AG20443 (cell line): Measurements from ENCODE around the gene GAL3ST2.
"Not testable (repeated sequence)": the region's sequence is repeated elsewhere in the genome, so short reads cannot be mapped to it uniquely, and the experiment has no call there.

Experiments used
- DNase-seq: peaks from one replicate; pipeline ENCODE4 v3.0.0; 2012; ENCODE audit warnings: low spot score, mixed read lengths

GAL3ST2 gene

DNA sequence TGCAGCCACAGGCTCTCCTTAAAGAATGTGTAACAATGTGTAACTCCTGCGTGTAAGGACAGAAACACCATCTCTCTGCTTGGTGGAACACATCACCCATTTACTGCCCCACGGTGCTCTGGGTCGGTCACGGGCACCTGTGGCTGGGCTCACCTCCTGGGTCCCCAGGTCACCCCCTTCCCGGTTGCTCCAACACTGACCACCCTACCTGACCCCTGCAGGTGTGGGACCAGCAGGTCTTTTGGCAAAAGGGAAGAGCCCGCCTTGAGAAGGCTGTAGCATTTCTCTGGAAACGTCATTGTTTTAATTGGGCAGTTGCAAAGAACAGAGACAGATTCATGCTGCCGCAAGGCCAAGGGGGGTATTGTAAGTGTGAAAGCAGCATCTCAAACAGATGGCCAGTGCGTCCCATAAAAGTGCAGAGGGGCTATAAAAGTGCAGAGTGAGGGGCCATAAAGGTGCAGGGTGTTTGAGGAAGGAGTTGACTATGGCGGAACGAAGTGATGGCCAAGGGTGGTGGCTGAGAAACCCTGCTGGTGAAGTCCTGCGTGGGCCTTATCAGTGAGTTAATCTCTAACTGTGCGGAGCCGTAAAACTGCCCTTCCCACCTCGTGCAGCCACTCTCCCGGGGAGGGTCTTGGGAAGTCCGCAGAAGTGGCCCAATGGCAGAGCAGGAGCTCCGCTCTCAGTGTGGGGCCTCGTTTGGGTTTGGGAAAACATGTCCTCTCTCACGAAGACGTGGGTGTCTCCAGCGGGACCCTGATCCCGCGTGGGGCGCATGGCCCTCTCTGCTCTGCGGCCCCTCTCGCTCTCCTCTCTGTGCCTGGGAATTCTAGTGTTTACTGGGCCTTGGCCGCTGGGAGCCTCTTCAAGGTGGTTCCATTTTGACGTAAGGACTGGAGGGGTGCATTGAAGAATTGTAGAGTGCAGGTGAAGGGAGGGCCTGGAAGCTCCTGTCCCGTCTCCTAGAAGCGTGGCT, 18.7 kb downstream of the GAL3ST2 start:
- DNase-seq: no peak

DNA sequence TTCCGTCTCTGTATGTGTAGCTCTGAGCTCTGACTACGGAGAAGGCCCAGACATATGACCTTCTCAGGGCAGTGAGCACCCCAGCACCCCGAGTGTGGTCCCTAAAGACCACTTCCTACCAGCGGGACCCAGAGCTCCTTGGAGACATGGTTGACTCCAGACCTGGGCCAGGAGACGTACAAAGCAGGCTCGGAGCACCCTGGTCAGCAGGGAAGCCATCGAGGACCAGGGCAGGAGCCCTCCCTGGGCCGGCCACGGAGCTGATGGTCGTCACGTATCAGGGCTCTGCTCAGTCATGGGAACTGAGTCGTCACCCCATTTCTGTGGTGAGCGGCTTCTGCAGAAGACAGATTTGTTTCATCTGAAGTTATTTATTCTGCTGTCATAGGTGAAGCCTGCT, 19.6 kb downstream of the GAL3ST2 start:
- DNase-seq: no peak

DNA sequence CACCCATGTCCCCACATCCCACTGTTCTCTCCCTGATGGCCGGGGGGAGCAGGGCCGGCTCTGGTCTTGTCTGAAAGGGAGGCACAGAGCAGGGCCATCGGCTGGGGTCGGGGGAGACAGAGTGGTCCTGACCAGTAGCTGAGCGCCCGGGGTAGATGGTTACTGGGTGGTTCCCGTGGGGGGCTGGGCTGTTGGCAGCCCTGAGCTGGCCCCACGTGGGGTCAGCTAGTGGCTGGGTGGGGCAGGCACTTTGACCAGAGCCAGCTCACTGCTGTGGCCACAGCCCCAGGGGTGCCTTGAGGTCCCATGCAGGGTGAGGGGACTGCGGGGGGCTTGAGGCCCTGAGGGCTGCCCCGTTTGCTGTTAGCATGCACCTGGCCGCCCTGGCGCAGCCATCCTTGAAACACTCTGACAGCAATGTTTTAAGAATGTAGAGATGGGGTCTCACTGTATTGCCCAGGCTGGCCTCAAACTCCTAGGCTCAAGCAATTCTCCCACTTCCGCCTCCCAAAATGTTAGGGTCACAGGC, 20.1 kb downstream of the GAL3ST2 start:
- DNase-seq: no peak

DNA sequence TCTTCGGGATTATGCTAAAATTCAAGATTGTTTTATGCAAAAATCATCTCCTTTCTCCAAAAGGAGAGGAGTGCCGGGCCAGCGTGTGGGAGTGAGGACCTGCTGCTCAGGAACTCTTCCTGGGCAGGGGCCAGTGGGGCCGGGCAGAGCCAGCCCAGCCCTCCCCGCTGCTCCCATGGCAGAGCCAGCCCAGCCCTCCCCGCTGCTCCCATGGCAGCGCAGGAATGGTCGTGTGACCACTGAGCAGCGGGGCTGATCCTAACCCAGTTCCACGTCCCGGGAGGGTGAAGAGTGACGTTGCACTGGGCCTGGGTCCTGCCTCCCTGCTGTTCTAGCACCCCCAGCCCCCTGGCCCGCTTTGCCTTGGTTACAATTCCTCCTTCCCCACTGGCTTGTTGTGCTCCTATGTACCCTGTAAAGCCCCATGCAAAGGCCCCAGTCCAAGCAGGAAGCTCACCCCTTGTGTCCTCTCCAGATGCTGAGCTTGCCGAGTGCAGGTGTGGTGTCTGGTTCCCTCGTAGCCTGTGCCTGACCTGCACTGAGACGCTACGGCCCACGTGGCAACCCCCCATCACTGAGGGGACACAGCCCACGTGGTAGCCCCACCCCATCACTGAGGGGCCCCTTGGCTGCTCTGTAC, 20.9 kb downstream of the GAL3ST2 start:
- DNase-seq: no peak

DNA sequence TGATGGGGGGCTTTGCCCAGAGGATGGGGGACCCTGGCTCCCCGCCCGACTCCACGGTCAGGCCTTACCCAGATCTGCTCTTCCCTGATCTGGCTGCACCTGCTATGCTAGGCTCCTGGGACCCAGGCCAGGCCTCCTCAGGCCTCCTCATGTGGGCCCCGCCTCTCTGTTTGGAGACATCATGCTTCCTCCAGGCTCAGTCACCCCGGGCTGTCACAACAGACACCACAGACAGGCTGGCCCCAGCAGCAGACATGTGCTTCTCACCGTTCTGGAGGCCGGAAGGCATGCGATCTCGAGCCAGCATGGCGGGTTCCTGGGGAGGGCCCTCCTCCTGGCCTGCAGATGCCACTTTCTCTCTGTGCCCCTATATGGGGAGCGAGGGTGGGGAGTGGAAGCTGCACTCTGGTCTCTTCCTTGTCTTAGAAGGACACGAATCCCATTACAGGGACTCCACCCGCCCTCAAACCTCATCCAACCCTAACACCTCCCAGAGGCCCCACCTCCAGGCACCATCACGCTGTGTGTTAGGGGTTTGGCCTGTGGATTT, 21.5 kb downstream of the GAL3ST2 start:
- DNase-seq: no peak

DNA sequence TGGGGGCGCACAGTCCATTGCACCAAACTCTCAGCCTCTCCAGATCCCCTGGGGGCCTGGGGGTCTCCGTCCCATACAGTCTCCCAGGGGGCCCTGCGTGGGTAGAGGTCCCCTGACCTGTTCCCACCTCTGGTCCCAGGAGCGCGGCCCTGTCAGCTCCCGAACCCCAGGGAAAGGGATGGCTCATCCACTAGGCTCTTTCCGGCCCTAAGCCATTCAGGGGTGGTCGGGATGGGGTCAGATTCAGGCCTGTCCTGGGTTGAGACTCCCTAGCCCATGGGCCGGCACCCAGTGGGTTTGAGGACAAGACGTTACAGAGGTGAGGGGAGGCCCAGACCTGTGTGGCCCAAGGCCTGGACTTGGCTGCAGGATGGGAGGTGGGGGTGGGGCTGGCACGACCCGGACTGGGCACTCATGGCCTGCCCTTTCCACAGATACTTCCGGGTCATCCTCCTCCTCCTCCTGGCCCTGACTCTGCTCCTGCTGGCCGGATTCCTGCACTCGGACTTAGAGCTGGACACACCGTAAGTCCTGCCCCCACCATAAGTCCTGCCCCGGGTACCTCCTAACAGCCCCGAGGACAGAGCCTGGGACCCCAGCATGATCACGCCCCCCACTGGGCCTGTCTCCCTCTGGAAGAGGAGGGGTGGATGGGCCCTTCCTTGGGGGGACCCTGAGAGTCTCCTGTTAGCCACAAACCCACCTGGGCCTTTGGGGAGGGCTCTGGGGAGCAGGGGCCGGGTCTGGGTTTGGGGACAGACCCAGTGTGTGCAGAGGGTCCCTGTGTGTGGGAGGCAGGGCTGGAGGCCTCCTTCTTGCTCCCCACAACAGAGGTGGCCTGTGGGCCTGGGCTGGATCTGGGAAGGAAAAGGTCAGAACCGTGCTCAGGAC, 22.3 kb downstream of the GAL3ST2 start:
- no peak for DNase-seq

DNA sequence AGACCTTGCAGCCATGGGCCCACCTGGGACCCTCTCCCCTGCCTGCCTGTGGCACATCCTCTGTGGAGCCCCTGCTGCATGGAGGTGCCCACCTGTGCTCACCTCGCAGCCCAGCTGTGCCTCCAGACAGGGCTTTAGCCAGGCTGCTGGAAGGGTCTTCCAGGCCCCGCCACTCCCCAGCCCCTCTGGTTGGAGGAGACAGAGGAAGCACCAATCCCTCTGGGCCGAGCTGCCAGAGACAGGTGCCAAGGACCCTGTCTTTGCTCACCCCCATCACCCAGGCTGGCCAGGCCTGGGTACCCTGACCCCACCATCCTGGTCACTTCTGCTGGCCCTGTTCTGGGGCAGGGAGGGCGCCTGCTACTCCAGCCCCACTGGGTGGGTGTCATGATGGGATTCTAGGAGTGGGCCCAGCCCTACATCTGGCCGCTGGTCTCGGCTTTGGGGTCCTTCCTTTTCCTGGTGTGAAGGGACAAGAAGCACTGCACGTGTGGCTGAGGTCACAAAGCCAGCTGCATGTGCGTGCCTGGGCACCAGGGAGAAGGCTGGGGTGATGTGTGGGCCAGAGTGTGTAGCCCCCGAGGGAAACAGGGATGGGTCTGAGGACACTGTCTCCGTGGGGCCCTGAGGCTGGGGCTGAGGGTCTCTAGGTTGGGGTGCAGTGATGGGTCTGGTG, 23.0 kb downstream of the GAL3ST2 start:
- no peak for DNase-seq

DNA sequence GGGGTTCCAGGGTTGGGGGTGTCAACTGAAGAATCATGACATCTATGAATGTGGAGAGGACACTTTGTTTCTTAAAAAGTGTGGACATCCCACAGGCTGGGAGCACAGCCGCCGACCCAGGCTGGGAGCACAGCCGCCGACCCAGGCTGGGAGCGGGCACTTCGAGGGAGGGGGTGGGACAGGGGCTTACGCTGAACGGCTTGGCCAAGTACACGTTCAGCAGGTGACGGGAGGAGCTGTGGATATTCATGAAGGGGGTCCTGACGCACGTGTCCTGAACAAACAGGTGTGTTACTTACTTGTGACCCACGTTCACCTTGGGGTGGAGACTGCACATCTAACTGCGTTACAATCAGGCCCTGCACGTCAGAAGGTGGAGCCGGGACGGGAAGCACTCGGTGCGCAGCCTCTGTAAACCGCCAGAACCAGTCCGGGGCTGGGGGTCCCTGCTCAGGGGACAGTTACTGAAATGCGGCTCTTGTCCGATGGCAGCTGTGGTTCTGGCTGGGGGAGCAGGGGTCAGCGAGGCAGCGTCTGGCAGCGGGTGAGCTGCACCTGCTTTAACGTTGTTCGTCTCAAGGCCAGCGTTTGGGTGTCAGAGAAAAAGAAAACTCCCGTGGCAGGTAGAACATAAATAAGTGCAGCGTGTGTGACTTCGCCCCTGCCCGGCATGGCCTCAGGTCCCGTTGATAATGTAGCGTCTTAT, 23.7 kb downstream of the GAL3ST2 start:
- not testable (repeated sequence) for DNase-seq

DNA sequence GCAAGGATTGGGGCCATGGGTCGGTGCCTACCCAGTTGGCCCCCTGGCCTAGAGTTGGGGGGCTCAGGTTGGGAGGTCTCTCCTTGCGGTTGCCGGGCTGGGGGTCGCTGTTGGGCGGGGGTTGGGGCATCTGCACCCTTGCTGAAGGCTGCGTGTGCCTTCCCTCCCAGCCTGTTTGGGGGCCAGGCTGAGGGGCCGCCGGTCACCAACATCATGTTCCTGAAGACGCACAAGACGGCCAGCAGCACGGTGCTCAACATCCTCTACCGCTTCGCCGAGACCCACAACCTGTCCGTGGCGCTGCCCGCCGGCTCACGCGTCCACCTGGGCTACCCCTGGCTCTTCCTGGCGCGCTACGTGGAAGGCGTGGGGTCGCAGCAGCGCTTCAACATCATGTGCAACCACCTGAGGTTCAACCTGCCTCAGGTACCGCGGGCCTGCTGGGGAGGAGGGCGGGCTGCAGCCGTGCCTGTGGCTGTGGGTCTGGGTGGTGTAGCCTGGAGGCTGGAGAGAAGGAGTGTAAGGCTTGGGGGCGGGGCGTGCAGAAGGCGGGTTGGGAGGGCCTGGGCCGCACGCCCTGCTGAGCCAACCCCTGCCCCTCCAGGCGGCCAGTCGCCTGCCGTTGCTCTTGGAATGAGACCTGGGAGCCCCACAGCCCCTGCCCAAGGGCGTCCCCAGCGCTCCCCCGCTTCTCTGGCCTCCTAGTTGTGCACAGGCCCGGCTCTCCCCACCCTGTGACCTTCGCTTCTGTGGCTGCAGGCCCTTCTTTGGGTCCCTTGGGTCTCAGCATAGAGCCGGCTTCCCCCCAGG, 25.2 kb downstream of the GAL3ST2 start:
- no peak for DNase-seq

DNA sequence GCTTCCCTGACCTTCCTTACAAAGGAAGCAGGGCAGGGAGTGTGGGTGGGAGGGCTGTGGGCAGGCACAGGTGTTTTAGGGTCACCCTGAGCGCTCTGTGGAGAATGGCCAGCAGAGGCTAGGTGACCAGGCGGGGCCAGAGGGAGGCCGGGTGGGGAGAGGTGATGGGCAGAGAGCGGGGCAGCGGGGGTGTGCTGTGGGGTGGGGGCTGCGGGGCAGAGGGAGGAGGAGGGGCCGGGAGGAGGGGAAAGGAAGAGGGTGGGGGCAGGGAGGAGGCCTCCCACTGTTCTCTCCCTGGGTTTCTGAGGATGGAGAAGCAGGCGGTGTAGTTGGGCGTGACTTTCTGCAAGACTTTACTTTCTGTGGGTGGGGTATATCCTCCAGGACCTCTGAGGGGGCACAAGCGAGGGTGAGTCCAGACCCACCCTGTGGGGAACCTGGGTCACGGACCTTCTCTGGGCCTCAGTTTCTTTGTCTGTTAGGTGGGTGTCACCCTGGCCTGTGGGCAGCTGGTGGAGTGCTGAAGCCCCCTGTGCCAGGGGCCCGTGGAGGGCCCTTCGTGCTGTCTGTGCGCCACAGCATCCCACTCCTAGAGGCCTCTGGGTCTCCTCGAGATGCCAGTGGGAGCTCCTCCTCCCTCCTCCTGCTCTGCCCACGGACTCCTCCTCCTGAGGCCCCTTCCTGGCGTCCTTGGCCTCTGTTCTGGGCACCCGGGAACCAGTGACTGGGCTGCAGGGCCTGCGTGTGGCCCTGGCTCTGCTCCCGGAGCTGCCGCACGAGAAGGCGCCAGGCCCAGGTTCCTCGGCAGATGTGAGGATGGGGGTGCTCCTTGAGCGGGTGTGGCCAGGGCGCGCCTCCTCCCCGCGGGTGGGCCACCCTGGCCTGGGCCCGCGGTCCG, 26.0 kb downstream of the GAL3ST2 start:
- DNase-seq: peak; percentile 14

DNA sequence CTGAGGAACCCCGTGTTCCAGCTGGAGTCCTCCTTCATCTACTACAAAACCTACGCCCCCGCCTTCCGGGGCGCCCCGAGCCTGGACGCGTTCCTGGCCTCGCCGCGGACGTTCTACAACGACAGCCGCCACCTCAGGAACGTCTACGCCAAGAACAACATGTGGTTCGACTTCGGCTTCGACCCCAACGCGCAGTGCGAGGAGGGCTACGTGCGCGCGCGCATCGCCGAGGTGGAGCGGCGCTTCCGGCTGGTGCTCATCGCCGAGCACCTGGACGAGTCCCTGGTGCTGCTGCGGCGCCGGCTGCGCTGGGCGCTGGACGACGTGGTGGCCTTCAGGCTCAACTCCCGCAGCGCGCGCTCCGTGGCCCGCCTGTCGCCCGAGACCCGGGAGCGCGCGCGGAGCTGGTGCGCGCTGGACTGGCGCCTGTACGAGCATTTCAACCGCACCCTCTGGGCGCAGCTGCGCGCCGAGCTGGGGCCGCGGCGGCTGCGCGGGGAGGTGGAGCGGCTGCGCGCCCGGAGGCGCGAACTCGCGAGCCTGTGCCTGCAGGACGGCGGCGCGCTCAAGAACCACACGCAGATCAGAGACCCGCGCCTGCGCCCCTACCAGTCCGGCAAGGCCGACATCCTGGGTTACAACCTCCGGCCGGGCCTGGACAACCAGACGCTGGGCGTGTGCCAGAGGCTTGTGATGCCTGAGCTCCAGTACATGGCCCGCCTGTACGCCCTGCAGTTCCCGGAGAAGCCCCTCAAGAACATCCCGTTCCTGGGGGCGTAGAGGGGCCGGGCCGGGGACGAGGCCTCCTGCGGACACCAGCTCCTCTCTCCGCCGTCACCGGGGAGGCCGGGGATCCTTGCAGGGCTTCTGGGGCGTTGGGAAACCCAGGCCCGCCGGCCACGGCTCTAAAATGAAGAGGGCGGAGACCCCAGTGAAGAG, 27.0 kb downstream of the GAL3ST2 start:
- DNase-seq: peak; percentile 83

DNA sequence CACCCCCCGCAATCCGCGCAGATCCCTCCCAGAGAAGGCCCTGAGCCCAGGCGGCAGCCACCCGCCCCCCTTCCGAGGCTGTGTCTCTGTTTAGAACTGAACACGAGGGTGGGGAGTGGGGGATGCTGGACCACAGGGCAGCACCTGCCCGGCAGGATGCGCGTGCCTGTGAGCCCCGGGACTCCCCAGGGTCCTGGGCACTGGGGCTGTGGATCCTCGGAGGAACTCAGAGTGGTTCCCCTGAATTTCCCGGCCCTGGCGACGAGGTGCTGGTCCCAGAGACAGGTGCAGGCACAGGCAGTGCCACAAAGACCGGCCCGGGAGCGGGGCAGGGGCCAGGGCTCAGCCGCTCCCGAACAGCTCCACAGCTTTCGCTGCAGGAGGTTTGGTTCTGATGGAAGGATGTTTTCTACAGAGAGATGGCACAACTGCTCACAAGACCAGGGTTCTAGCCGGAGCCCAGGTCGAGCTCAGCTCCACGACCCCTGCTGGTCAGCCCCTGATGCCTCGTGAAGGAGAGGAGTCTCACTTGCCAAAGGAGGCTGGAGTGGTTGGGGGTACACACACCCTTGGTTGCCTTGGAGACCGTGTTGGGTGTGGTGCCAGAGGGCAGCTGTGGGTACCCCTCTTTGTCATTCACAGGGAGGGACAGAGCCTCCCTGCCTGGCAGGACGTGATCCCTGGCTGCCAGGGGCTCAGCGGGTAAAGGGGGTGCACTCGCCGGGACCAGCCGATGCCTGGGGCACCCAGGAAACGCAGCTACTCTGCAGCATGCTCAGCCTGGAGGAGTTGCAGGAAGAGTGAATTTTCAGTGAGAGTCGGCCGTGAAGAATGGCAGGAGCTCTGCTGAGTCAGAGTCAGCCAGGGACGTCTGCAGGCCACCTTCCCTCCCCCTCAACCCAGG, 28.0 kb downstream of the GAL3ST2 start:
- peak; percentile 9 for DNase-seq

DNA sequence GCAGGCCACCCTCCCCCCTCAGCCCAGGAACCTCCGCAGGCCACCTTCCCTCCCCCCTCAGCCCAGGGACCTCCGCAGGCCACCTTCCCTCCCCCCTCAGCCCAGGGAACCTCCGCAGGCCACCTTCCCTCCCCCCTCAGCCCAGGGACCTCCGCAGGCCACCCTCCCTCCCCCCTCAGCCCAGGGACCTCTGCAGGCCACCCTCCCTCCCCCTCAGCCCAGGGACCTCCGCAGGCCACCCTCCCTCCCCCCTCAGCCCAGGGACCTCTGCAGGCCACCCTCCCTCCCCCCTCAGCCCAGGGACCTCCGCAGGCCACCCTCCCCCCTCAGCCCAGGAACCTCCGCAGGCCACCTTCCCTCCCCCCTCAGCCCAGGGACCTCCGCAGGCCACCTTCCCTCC, 29.6 kb downstream of the GAL3ST2 start:
- not testable (repeated sequence) for DNase-seq

DNA sequence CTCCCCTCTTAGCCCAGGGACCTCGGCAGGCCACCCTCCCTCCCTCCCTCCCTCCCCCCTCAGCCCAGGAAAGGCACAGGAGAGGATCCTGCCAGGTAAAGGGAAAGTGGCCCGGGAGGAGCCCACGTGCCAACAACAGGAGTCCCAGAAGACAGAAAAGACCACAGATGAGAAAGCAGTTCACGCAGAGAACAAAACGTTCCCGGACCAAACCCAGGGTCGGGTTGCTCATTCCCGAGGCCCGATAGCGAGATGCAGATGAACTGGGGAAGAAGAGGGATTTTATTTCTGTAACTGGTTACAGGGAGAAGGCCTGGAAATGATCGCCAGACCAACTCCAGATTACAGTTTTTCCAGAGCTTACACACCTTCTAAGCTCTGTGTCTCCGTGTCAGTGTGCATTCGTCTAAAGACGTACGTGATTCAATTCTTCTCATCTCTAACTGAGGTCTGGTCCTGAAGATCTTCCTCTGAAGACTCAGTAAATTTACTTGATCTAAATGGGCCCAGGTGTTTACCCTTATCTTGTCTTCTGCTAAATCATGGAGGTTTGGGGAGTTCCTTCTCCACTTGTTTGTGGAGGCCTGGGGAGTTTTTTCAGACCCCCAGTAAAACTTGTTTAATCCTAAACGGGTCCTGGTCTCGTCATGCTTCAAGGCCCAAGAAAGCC, 31.6 kb downstream of the GAL3ST2 start:
- no peak for DNase-seq

DNA sequence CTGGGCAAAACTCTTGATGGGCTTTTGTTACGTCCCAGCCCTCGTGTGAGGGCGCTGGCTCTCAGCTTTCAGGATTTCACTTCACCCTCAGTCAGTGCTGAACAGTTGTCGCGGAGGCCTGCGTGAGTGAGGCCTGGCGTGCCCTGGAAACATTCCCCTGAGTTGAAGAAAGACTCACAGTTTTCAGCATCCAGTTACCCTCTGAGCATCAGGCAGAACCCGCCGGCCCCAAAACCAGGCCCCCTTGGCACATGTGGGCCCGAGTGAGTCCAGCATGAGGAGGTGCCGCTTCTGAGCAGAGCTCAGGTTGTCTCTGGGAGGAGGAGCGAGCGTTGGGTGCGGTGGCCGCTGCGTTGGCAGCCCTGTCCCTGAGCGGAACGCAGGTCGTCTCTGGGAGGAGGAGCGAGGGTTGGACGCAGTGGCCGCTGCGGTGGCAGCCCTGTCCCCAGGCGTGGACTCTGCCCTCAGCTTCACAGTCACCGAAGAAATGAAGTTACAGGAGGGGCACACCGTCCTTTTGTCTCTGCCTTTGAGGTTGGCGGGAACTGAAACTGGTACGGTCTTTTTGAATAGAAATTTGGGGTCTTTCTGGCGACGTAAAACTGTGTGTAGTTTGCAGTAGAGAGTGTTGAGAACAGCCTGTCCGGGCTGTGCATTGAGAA, 32.2 kb downstream of the GAL3ST2 start, which contains the start of gene NEU4:
TSS of gene NEU4 (plus strand) at position 473 of the 662 bp plus-strand sequence. CDS start 5,292 bp downstream, outside the sequence.
- DNase-seq: no peak
